ENCODE measurements around the gene ERMN. TPM values are rescaled to one million over a fixed set of nuclear protein-coding genes. Genes with fewer than 3 reads are reported as not detected.
"Not testable (repeated sequence)": the region's sequence is repeated elsewhere in the genome, so short reads cannot be mapped to it uniquely, and the experiment has no call there.

The ERMN gene
- total RNA-seq = 1 to 10 TPM in 2 of 8 experiments, under 1 TPM in 5, not detected in 1; 0.05 to 6.6 (median 0.32) TPM

- Histone ChIP-seq H3K4me3 (peak within 1 kb of the TSS in 1 of 5 donors; percentile 2), H3K4me1 (replicated peaks in 1 of 2) (peaks cover 12% of the 10 kb centered on the region in 2 donors), H3K27ac (no peak within 1 kb of the TSS)
- peak in 6 of 8 experiments; percentile 53 to 97 (median 84) for ATAC-seq (replicated peaks in 6 of 8)
- in situ Hi-C loops (cut with MboI; ENCODE audit: low pct_unique_long_range_greater_than_20kb in 2 of 9, low sequenced_read_pairs in 9 of 9, unreplicated experiment in 9 of 9) = loop anchor here in 1 of 9 experiments (25.0 kb wide), 1 partner anchor 687 kb away; no protein-coding TSS in a partner anchor
These were observed at the start of gene ERMN for GRCh38 chr2:157325786-157326185. ERMN (minus strand) TSS chr2:157325824; CDS start chr2:157325642, 182 bp downstream.

- Histone ChIP-seq H3K4me3 (no peak overlapping the region), H3K27ac (no peak overlapping the region), H3K4me1 (replicated peaks in 1 of 2) (no peaks in the 10 kb centered on the region)
- 20 to 57% (median 34%) methylated on average over 1 of the region's 1 CpG; no CpG with 5 or more reads in 6 of the 10 experiments for WGBS, 10 experiments
- in situ Hi-C loops (cut with MboI; ENCODE audit: low pct_unique_long_range_greater_than_20kb in 2 of 9, low sequenced_read_pairs in 9 of 9, unreplicated experiment in 9 of 9) = no loop called here
- no peak for ATAC-seq (replicated peaks in 6 of 8)
These were observed 49.8 kb upstream of the ERMN start for GRCh38 chr2:157375384-157375783.

- H3K4me3 ChIP-seq; H3K27ac ChIP-seq; H3K4me1 ChIP-seq (replicated peaks in 1 of 2); in situ Hi-C loops (cut with MboI; ENCODE audit: low pct_unique_long_range_greater_than_20kb in 2 of 9, low sequenced_read_pairs in 9 of 9, unreplicated experiment in 9 of 9); ATAC-seq (replicated peaks in 6 of 8): not testable (repeated sequence)
- 83% methylated on average over 1 of the region's 25 CpGs; no CpG with 5 or more reads in 9 of the 10 experiments for WGBS, 10 experiments
These were observed 42.9 kb upstream of the ERMN start for GRCh38 chr2:157368508-157368907.

- Histone ChIP-seq H3K27ac (no peak overlapping the region), H3K4me3 (no peak overlapping the region), H3K4me1 (replicated peaks in 1 of 2) (no peaks in the 10 kb centered on the region)
- in situ Hi-C loops (cut with MboI; ENCODE audit: low pct_unique_long_range_greater_than_20kb in 2 of 9, low sequenced_read_pairs in 9 of 9, unreplicated experiment in 9 of 9) = no loop called here
- 0 to 83% (median 29%) methylated on average over 1 of the region's 1 CpG; no CpG with 5 or more reads in 1 of the 10 experiments for WGBS, 10 experiments
- no peak for ATAC-seq (replicated peaks in 6 of 8)
These were observed 42.1 kb upstream of the ERMN start for GRCh38 chr2:157367704-157368103.

GRCh38 chr2:157364257-157364974, 38.8 kb upstream of the ERMN start:
- in situ Hi-C loops (cut with MboI; ENCODE audit: low pct_unique_long_range_greater_than_20kb in 2 of 9, low sequenced_read_pairs in 9 of 9, unreplicated experiment in 9 of 9) = no loop called here
- no peak overlapping the region for H3K27ac ChIP-seq
- no peak for ATAC-seq (replicated peaks in 6 of 8)
- 0 to 84% (median 65%) methylated on average over 1 to 2 of the region's 2 CpGs; no CpG with 5 or more reads in 1 of the 10 experiments for WGBS, 10 experiments
- H3K4me1 ChIP-seq (replicated peaks in 1 of 2) = no peaks in the 10 kb centered on the region
- H3K4me3 ChIP-seq = no peak overlapping the region

- H3K4me1 ChIP-seq (replicated peaks in 1 of 2) = no peaks in the 10 kb centered on the region
- H3K4me3 ChIP-seq = no peak overlapping the region
- in situ Hi-C loops (cut with MboI; ENCODE audit: low pct_unique_long_range_greater_than_20kb in 2 of 9, low sequenced_read_pairs in 9 of 9, unreplicated experiment in 9 of 9) = no loop called here
- ATAC-seq (replicated peaks in 6 of 8) = peak in 5 of 8 experiments; percentile 38 to 96 (median 83)
- 5 to 100% (median 70%) methylated on average over 1 to 2 of the region's 2 CpGs for WGBS, 10 experiments
- no peak overlapping the region for H3K27ac ChIP-seq
These were observed 38.0 kb upstream of the ERMN start for GRCh38 chr2:157363612-157364101.

- WGBS, 10 experiments = 0 to 83% (median 75%) methylated on average over 1 to 2 of the region's 2 CpGs; no CpG with 5 or more reads in 3 of the 10 experiments
- ATAC-seq (replicated peaks in 6 of 8) = no peak
- in situ Hi-C loops (cut with MboI; ENCODE audit: low pct_unique_long_range_greater_than_20kb in 2 of 9, low sequenced_read_pairs in 9 of 9, unreplicated experiment in 9 of 9) = no loop called here
- no peaks in the 10 kb centered on the region for H3K4me1 ChIP-seq (replicated peaks in 1 of 2)
- H3K4me3 ChIP-seq = no peak overlapping the region
- H3K27ac ChIP-seq = no peak overlapping the region
These were observed 37.0 kb upstream of the ERMN start for GRCh38 chr2:157362627-157363026.

GRCh38 chr2:157361526-157361925, 35.9 kb upstream of the ERMN start:
- ATAC-seq (replicated peaks in 6 of 8) = no peak
- in situ Hi-C loops (cut with MboI; ENCODE audit: low pct_unique_long_range_greater_than_20kb in 2 of 9, low sequenced_read_pairs in 9 of 9, unreplicated experiment in 9 of 9) = no loop called here
- H3K4me3 ChIP-seq = no peak overlapping the region
- H3K27ac ChIP-seq = no peak overlapping the region
- H3K4me1 ChIP-seq (replicated peaks in 1 of 2) = no peaks in the 10 kb centered on the region

- H3K27ac ChIP-seq = no peak overlapping the region
- 33 to 92% (median 79%) methylated on average over 2 of the region's 2 CpGs; no CpG with 5 or more reads in 1 of the 10 experiments for WGBS, 10 experiments
These were observed 34.0 kb upstream of the ERMN start for GRCh38 chr2:157359628-157360027.

GRCh38 chr2:157355618-157356017, 30.0 kb upstream of the ERMN start:
- in situ Hi-C loops (cut with MboI; ENCODE audit: low pct_unique_long_range_greater_than_20kb in 2 of 9, low sequenced_read_pairs in 9 of 9, unreplicated experiment in 9 of 9) = no loop called here
- Histone ChIP-seq H3K27ac (no peak overlapping the region), H3K4me1 (replicated peaks in 1 of 2) (no peaks in the 10 kb centered on the region), H3K4me3 (no peak overlapping the region)
- WGBS, 10 experiments = 40 to 63% (median 50%) methylated on average over 1 of the region's 1 CpG; no CpG with 5 or more reads in 6 of the 10 experiments
- ATAC-seq (replicated peaks in 6 of 8) = peak in 2 of 8 experiments; percentile 27 to 43

More at GRCh38 chr2:157359628-157360027, 34.0 kb upstream of the ERMN start:
- no peak for ATAC-seq (replicated peaks in 6 of 8)
- Histone ChIP-seq H3K4me3 (no peak overlapping the region), H3K4me1 (replicated peaks in 1 of 2) (no peaks in the 10 kb centered on the region)
- in situ Hi-C loops (cut with MboI; ENCODE audit: low pct_unique_long_range_greater_than_20kb in 2 of 9, low sequenced_read_pairs in 9 of 9, unreplicated experiment in 9 of 9) = no loop called here

- in situ Hi-C loops (cut with MboI; ENCODE audit: low pct_unique_long_range_greater_than_20kb in 2 of 9, low sequenced_read_pairs in 9 of 9, unreplicated experiment in 9 of 9) = loop anchor here in 1 of 9 experiments (25.0 kb wide), 1 partner anchor 662 kb away; no protein-coding TSS in a partner anchor
- no peak overlapping the region for H3K27ac ChIP-seq
- WGBS, 10 experiments = 0 to 100% (median 60%) methylated on average over 1 of the region's 1 CpG; no CpG with 5 or more reads in 1 of the 10 experiments
- H3K4me1 ChIP-seq (replicated peaks in 1 of 2) = no peaks in the 10 kb centered on the region
- ATAC-seq (replicated peaks in 6 of 8) = no peak
- H3K4me3 ChIP-seq = no peak overlapping the region
These were observed 24.4 kb upstream of the ERMN start for GRCh38 chr2:157349949-157350515.

GRCh38 chr2:157348291-157348921, 22.8 kb upstream of the ERMN start:
- in situ Hi-C loops (cut with MboI; ENCODE audit: low pct_unique_long_range_greater_than_20kb in 2 of 9, low sequenced_read_pairs in 9 of 9, unreplicated experiment in 9 of 9) = loop anchor here in 1 of 9 experiments (25.0 kb wide), 1 partner anchor 664 kb away; no protein-coding TSS in a partner anchor
- 16 to 100% (median 93%) methylated on average over 1 to 3 of the region's 3 CpGs for WGBS, 10 experiments
- Histone ChIP-seq H3K27ac (no peak overlapping the region), H3K4me1 (replicated peaks in 1 of 2) (no peaks in the 10 kb centered on the region), H3K4me3 (no peak overlapping the region)
- no peak for ATAC-seq (replicated peaks in 6 of 8)

All from motor neuron (in vitro differentiated cells).